H9 (cell line): ENCODE data around the gene GSTT2. TPM values are rescaled to one million over a fixed set of nuclear protein-coding genes. Genes with fewer than 3 reads are reported as not detected.
"Not testable (repeated sequence)": the region's sequence is repeated elsewhere in the genome, so short reads cannot be mapped to it uniquely, and the experiment has no call there.

Experiments used
- DNase-seq: peaks from one replicate; pipeline ENCODE4 v3.0.0-alpha.2; 2017
- H2AFZ ChIP-seq: one replicate; pipeline ENCODE4 v1.6.1; 2013; ENCODE audit warnings: mild to moderate bottlenecking, low read length, control low read depth, moderate library complexity
- H2AK5ac ChIP-seq: 2 replicates; pipeline ENCODE4 v1.6.1; 2013; ENCODE audit warnings: low read length, control low read depth, mixed read lengths; ENCODE audit not compliant: insufficient read length
- H2BK120ac ChIP-seq: one replicate; pipeline ENCODE4 v1.6.1; 2013; ENCODE audit warnings: low read depth, mild to moderate bottlenecking, low read length, control low read depth, inconsistent platforms; ENCODE audit not compliant: poor library complexity, severe bottlenecking
- H2BK12ac ChIP-seq: 2 replicates; pipeline ENCODE4 v1.6.1; 2013; ENCODE audit warnings: low read length, control low read depth, mixed read lengths, low read depth; ENCODE audit not compliant: insufficient read length
- H2BK15ac ChIP-seq: 2 replicates; pipeline ENCODE4 v1.6.1; 2013; ENCODE audit warnings: low read depth, low read length, control low read depth
- H2BK20ac ChIP-seq: one replicate; pipeline ENCODE4 v1.6.1; 2013; ENCODE audit warnings: low read depth, mild to moderate bottlenecking, low read length, control low read depth, inconsistent platforms; ENCODE audit not compliant: poor library complexity, severe bottlenecking
- H2BK5ac ChIP-seq: 2 replicates; pipeline ENCODE4 v1.6.1; 2013; ENCODE audit warnings: low read length, control low read depth, mixed read lengths; ENCODE audit not compliant: insufficient read length
- H3K14ac ChIP-seq: 2 replicates; pipeline ENCODE4 v1.6.1; 2013; ENCODE audit warnings: low read length, control low read depth; ENCODE audit not compliant: insufficient read depth
- H3K18ac ChIP-seq: 2 replicates; pipeline ENCODE4 v1.6.1; 2013; ENCODE audit warnings: low read depth, mild to moderate bottlenecking, mixed read lengths, low read length, control low read depth; ENCODE audit not compliant: insufficient read length
- H3K23ac ChIP-seq: 2 replicates; pipeline ENCODE4 v1.6.1; 2013; ENCODE audit warnings: low read length, control low read depth, mixed read lengths, low read depth; ENCODE audit not compliant: insufficient read length
- H3K23me2 ChIP-seq: 2 replicates; pipeline ENCODE4 v1.6.1; 2013; ENCODE audit warnings: low read depth, mild to moderate bottlenecking, mixed read lengths, low read length, control low read depth; ENCODE audit not compliant: insufficient read length, poor library complexity, severe bottlenecking
- H3K27ac ChIP-seq: 2 replicates; pipeline ENCODE4 v1.5.1; 2013; ENCODE audit warnings: low read length, control low read depth, mixed read lengths, low read depth; ENCODE audit not compliant: insufficient read length
- H3K27me3 ChIP-seq: 2 replicates; pipeline ENCODE4 v1.6.1; 2013; ENCODE audit warnings: low read length, control low read depth, inconsistent platforms; ENCODE audit not compliant: insufficient read depth
- H3K4ac ChIP-seq: 2 replicates; pipeline ENCODE4 v1.6.1; 2013; ENCODE audit warnings: low read depth, mild to moderate bottlenecking, control low read depth, inconsistent platforms, low read length, moderate library complexity
- H3K4me1 ChIP-seq: 2 replicates; pipeline ENCODE4 v1.6.1; 2013; ENCODE audit warnings: low read length, control low read depth, inconsistent platforms; ENCODE audit not compliant: insufficient read depth
- H3K4me2 ChIP-seq: 2 replicates; pipeline ENCODE4 v1.6.1; 2013; ENCODE audit warnings: low read length, control low read depth, mixed read lengths; ENCODE audit not compliant: insufficient read length, insufficient read depth
- H3K56ac ChIP-seq: 2 replicates; pipeline ENCODE4 v1.6.1; 2013; ENCODE audit warnings: low read depth, mild to moderate bottlenecking, mixed read lengths, low read length, control low read depth; ENCODE audit not compliant: insufficient read length
- H3K79me1 ChIP-seq: 2 replicates; pipeline ENCODE4 v1.6.1; 2013; ENCODE audit warnings: low read depth, mild to moderate bottlenecking, moderate library complexity, low read length, control low read depth, inconsistent platforms; ENCODE audit not compliant: insufficient read depth, poor library complexity, severe bottlenecking
- H3K79me2 ChIP-seq: 2 replicates; pipeline ENCODE4 v1.6.1; 2013; ENCODE audit warnings: low read length, control low read depth, inconsistent platforms; ENCODE audit not compliant: insufficient read depth
- H3K9ac ChIP-seq: 2 replicates; pipeline ENCODE4 v1.6.1; 2013; ENCODE audit warnings: low read length, control low read depth, mixed read lengths; ENCODE audit not compliant: insufficient read length; ENCODE audit errors: extremely low read depth
- H3K9me3 ChIP-seq: one replicate; pipeline ENCODE4 v1.6.1; 2013; ENCODE audit warnings: low read depth, low read length, inconsistent platforms; ENCODE audit not compliant: control insufficient read depth
- H3T11ph ChIP-seq: one replicate; pipeline ENCODE4 v1.6.1; 2013; ENCODE audit warnings: mild to moderate bottlenecking, low read length, control low read depth, inconsistent platforms
- H4K20me1 ChIP-seq: one replicate; pipeline ENCODE4 v1.6.1; 2013; ENCODE audit not compliant: control insufficient read depth, insufficient read length, insufficient read depth
- H4K5ac ChIP-seq: 2 replicates; pipeline ENCODE4 v1.6.1; 2013; ENCODE audit warnings: low read depth, mild to moderate bottlenecking, mixed read lengths, low read length, control low read depth; ENCODE audit not compliant: insufficient read length
- H4K8ac ChIP-seq: replicated peaks from 2 replicates; pipeline ENCODE4 v1.6.1; 2013; ENCODE audit warnings: low read length, control low read depth, mixed read lengths, low read depth; ENCODE audit not compliant: insufficient read length
- H4K91ac ChIP-seq: 2 replicates; pipeline ENCODE4 v1.6.1; 2013; ENCODE audit warnings: low read depth, mild to moderate bottlenecking, moderate library complexity, mixed read lengths, low read length, control low read depth; ENCODE audit not compliant: insufficient read length
- H3K27ac Mint-ChIP-seq, 3 experiments: 2 replicates in 2 of 3; 3 replicates in 1 of 3; pipeline ENCODE4 v1.8.0; 2020 to 2021; ENCODE audit warnings: mixed read lengths in 3 of 3, mild to moderate bottlenecking in 1 of 3, moderate library complexity in 1 of 3
- H3K27me3 Mint-ChIP-seq: 2 replicates; pipeline ENCODE4 v1.8.0; 2021; ENCODE audit warnings: low read depth, mild to moderate bottlenecking, moderate library complexity, mixed read lengths
- H3K36me3 Mint-ChIP-seq, 3 experiments: 2 replicates in 2 of 3; 3 replicates in 1 of 3; pipeline ENCODE4 v1.8.0; 2020 to 2021; ENCODE audit warnings: low read depth in 3 of 3, mixed read lengths in 3 of 3; ENCODE audit not compliant: insufficient read depth in 1 of 3
- H3K4me1 Mint-ChIP-seq, 2 experiments: 2 replicates each; pipeline ENCODE4 v1.8.0; 2020; ENCODE audit warnings: mixed read lengths in 2 of 2
- H3K4me3 Mint-ChIP-seq, 2 experiments: 2 replicates in 1 of 2; 3 replicates in 1 of 2; pipeline ENCODE4 v1.8.0; 2020 to 2021; ENCODE audit warnings: mild to moderate bottlenecking in 2 of 2, mixed read lengths in 2 of 2, moderate library complexity in 1 of 2
- H3K9me3 Mint-ChIP-seq, 2 experiments: 2 replicates in 1 of 2; 3 replicates in 1 of 2; pipeline ENCODE4 v1.8.0; 2020; ENCODE audit warnings: mild to moderate bottlenecking in 2 of 2, mixed read lengths in 2 of 2, moderate library complexity in 1 of 2
- CTCF ChIP-seq: fragments of 200-600 bp; sonication (generic); conservative IDR thresholded peaks from 3 replicates; pipeline ENCODE4 v1.8.0; 2021; ENCODE audit warnings: antibody characterized with exemption, mild to moderate bottlenecking
- WGBS: extraction: QIAGEN DNeasy Blood & Tissue Kit; methylation state at CpG from one replicate; pipeline ENCODE4 v1.1.7; 2013; ENCODE audit warnings: missing lambda C conversion rate, low lambda C conversion rate, mixed read lengths; ENCODE audit not compliant: insufficient read length; ENCODE audit errors: extremely low coverage; 5-methylcytosine and 5-hydroxymethylcytosine counted together
- total RNA-seq: library from RNA; stranded (reverse); gene quantifications from 2 replicates; pipeline ENCODE4 v1.2.1, GENCODE V29; 2021

The GSTT2 gene
- total RNA-seq, 1 experiment from 2014 or later = 0.22 TPM

GRCh38 chr22:23956301-23956900, 23.5 kb upstream of the GSTT2 start:
- not testable (repeated sequence) for H2BK120ac ChIP-seq, H2AK5ac ChIP-seq, H3K56ac ChIP-seq, H2BK5ac ChIP-seq, H3K18ac ChIP-seq, H3K27me3 Mint-ChIP-seq, H2BK20ac ChIP-seq, H3K79me2 ChIP-seq, H2BK12ac ChIP-seq, H4K5ac ChIP-seq, H3K4me1 ChIP-seq, H3K9me3 ChIP-seq, H2AFZ ChIP-seq, H4K91ac ChIP-seq, H3K79me1 ChIP-seq, H4K8ac ChIP-seq, H3K9ac ChIP-seq, H3K14ac ChIP-seq, H4K20me1 ChIP-seq, H2BK15ac ChIP-seq, H3K36me3 Mint-ChIP-seq, H3T11ph ChIP-seq, H3K9me3 Mint-ChIP-seq, H3K4ac ChIP-seq, H3K23me2 ChIP-seq, H3K27me3 ChIP-seq, H3K23ac ChIP-seq
- Mint-ChIP-seq H3K4me1 (peaks cover 31 to 32% of the 10 kb centered on the region in 2 experiments), H3K27ac (peak overlapping the region; percentile 98 to 99 (median 99)), H3K4me3 (peak overlapping the region; percentile 58 to 76)
- peak; percentile 87 for TF ChIP-seq CTCF
- H3K27ac ChIP-seq = peak overlapping the region; percentile 46
- H3K4me2 ChIP-seq = peak overlapping the region; percentile 2
- no CpG with 5 or more reads among the region's 12 CpGs for WGBS
- peak; percentile 92 for DNase-seq

GRCh38 chr22:23961084-23961771, 18.7 kb upstream of the GSTT2 start, which contains the start of gene GSTT2B:
TSS of gene GSTT2B (minus strand) at chr22:23961195. CDS start at chr22:23961131, 64 bp downstream.
- H3K36me3 Mint-ChIP-seq, H4K20me1 ChIP-seq, H2BK12ac ChIP-seq, H3K27me3 ChIP-seq, H3K4me1 Mint-ChIP-seq, H2AFZ ChIP-seq, H3K79me2 ChIP-seq, H4K91ac ChIP-seq, H2BK5ac ChIP-seq, H3K79me1 ChIP-seq, H2BK15ac ChIP-seq, H3K14ac ChIP-seq, H3K23me2 ChIP-seq, H3K4me1 ChIP-seq, H2BK20ac ChIP-seq, H2AK5ac ChIP-seq, H3K9me3 Mint-ChIP-seq, H3K4me2 ChIP-seq, H3K27ac ChIP-seq, H2BK120ac ChIP-seq, H3K4me3 Mint-ChIP-seq, DNase-seq, H3K27ac Mint-ChIP-seq, H4K5ac ChIP-seq, H3T11ph ChIP-seq, H3K27me3 Mint-ChIP-seq, H3K56ac ChIP-seq, H3K4ac ChIP-seq, H3K18ac ChIP-seq, H4K8ac ChIP-seq, H3K23ac ChIP-seq, H3K9ac ChIP-seq, H3K9me3 ChIP-seq: not testable (repeated sequence)
- WGBS = no CpG with 5 or more reads among the region's 43 CpGs
